ENCODE measurements around the gene LRRC4C. TPM values are rescaled to one million over a fixed set of nuclear protein-coding genes. Genes with fewer than 3 reads are reported as not detected.

LRRC4C gene
- total RNA-seq, 1 donor from 2014 or later: 1.2 TPM

DNA sequence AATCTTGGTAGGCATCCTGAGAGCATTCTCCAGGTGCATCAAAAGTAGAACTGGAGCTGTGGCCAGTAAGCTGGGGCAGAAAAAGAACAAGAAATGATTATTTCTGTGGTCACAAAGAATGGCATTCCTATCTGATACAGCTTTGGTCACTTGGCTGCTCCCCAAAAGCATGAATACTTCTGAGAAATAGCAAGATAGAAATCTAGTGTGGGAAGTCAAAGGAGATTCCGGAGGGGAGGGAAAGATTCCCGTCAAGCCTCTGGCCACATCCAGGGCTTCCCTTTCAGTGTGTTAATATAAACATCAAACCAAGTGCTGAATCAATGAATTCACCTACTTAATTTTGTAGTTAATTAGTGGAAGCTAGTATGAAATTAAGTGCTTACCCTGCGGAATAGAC, 1185.4 kb downstream of the LRRC4C start:
- no peak overlapping the region for H3K4me3 Mint-ChIP-seq (ENCODE audit: unreplicated experiment)
- peaks cover 12% of the 10 kb centered on the region for H3K4me1 Mint-ChIP-seq (ENCODE audit: unreplicated experiment)
- no peaks in the 10 kb centered on the region for H3K36me3 Mint-ChIP-seq (ENCODE audit: low read depth, unreplicated experiment)

GRCh38 chr11:40273192-40273732, 1186.2 kb downstream of the LRRC4C start:
- H3K27me3 Mint-ChIP-seq (ENCODE audit: unreplicated experiment): no peaks in the 10 kb centered on the region
- H3K4me3 Mint-ChIP-seq (ENCODE audit: unreplicated experiment): no peak overlapping the region
- DNase-seq (ENCODE audit: low spot score): no peak
- H3K27ac Mint-ChIP-seq (ENCODE audit: unreplicated experiment): no peak overlapping the region
- no peak for TF ChIP-seq CTCF (IDR thresholded peaks at IDR 0.05; ENCODE audit: unreplicated experiment)
- no peaks in the 10 kb centered on the region for H3K9me3 Mint-ChIP-seq (ENCODE audit: unreplicated experiment)
- peaks cover 12% of the 10 kb centered on the region for H3K4me1 Mint-ChIP-seq (ENCODE audit: unreplicated experiment)
- H3K36me3 Mint-ChIP-seq (ENCODE audit: low read depth, unreplicated experiment): no peaks in the 10 kb centered on the region

More for the DNA sequence above, 1185.4 kb downstream of the LRRC4C start:
- no peak for TF ChIP-seq CTCF (IDR thresholded peaks at IDR 0.05; ENCODE audit: unreplicated experiment)
- Mint-ChIP-seq H3K9me3 (ENCODE audit: unreplicated experiment) (no peaks in the 10 kb centered on the region), H3K27ac (ENCODE audit: unreplicated experiment) (no peak overlapping the region), H3K27me3 (ENCODE audit: unreplicated experiment) (no peaks in the 10 kb centered on the region)
- no peak for DNase-seq (ENCODE audit: low spot score)

GRCh38 chr11:40271361-40271760, 1188.1 kb downstream of the LRRC4C start:
- Mint-ChIP-seq H3K4me1 (ENCODE audit: unreplicated experiment) (peaks cover 8% of the 10 kb centered on the region), H3K36me3 (ENCODE audit: low read depth, unreplicated experiment) (no peaks in the 10 kb centered on the region), H3K9me3 (ENCODE audit: unreplicated experiment) (no peaks in the 10 kb centered on the region), H3K27me3 (ENCODE audit: unreplicated experiment) (no peaks in the 10 kb centered on the region), H3K27ac (ENCODE audit: unreplicated experiment) (no peak overlapping the region), H3K4me3 (ENCODE audit: unreplicated experiment) (no peak overlapping the region)
- no peak for DNase-seq (ENCODE audit: low spot score)
- no peak for TF ChIP-seq CTCF (IDR thresholded peaks at IDR 0.05; ENCODE audit: unreplicated experiment)

DNA sequence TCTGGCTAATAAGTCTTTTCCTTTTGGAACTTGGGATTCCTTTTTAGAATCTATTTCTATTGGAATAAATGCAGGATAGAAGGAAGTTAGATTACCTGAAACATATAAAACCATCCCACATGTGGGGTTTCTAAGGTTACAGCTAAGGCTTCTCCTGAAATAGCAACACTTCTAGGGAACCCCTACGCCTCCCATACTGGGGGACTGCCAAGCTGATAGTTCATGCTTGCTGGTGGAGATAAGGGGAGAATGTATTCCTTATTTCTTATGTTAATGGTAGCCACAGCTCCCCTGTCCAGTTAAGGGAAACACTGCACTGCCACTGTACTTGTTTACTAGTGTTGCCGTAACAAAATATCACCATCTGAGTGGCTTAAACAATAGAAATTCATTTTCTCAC, 1189.6 kb downstream of the LRRC4C start:
- TF ChIP-seq CTCF (IDR thresholded peaks at IDR 0.05; ENCODE audit: unreplicated experiment): no peak
- no peaks in the 10 kb centered on the region for H3K36me3 Mint-ChIP-seq (ENCODE audit: low read depth, unreplicated experiment)
- H3K27ac Mint-ChIP-seq (ENCODE audit: unreplicated experiment): no peak overlapping the region
- no peak for DNase-seq (ENCODE audit: low spot score)
- H3K4me3 Mint-ChIP-seq (ENCODE audit: unreplicated experiment): no peak overlapping the region
- H3K9me3 Mint-ChIP-seq (ENCODE audit: unreplicated experiment): no peaks in the 10 kb centered on the region
- H3K4me1 Mint-ChIP-seq (ENCODE audit: unreplicated experiment): no peaks in the 10 kb centered on the region
- no peaks in the 10 kb centered on the region for H3K27me3 Mint-ChIP-seq (ENCODE audit: unreplicated experiment)

GRCh38 chr11:40268551-40268950, 1190.9 kb downstream of the LRRC4C start:
- Mint-ChIP-seq H3K27me3 (ENCODE audit: unreplicated experiment) (no peaks in the 10 kb centered on the region), H3K27ac (ENCODE audit: unreplicated experiment) (no peak overlapping the region), H3K36me3 (ENCODE audit: low read depth, unreplicated experiment) (no peaks in the 10 kb centered on the region), H3K4me1 (ENCODE audit: unreplicated experiment) (no peaks in the 10 kb centered on the region), H3K4me3 (ENCODE audit: unreplicated experiment) (no peak overlapping the region), H3K9me3 (ENCODE audit: unreplicated experiment) (no peaks in the 10 kb centered on the region)
- DNase-seq (ENCODE audit: low spot score): no peak
- no peak for TF ChIP-seq CTCF (IDR thresholded peaks at IDR 0.05; ENCODE audit: unreplicated experiment)
